ENCODE data around the gene TICAM2.
A peak's percentile ranks its signal among the peaks of the same experiment; 100 is the strongest.

The TICAM2 gene

GRCh38 chr5:115558388-115558956, 43.8 kb downstream of the TICAM2 start:
- Histone ChIP-seq H3K27me3 (replicated peaks in 2 of 5; ENCODE audit: control insufficient read depth in 4 of 5, insufficient read depth in 5 of 5, low read length in 4 of 5) (no peaks in the 10 kb centered on the region), H3K27ac (ENCODE audit: insufficient read depth in 1 of 2, low read depth in 1 of 2, low read length in 2 of 2, poor library complexity in 1 of 2, severe bottlenecking in 2 of 2) (no peak overlapping the region), H3K4me3 (ENCODE audit: control insufficient read depth in 1 of 7, extremely low read depth in 1 of 7, insufficient read depth in 4 of 7, low read depth in 2 of 7, low read length in 6 of 7) (no peak overlapping the region), H3K9me3 (ENCODE audit: control extremely low read depth in 1 of 5, control insufficient read depth in 4 of 5, insufficient read depth in 2 of 5, low read depth in 1 of 5, low read length in 4 of 5) (peaks cover 0 to 3% (median 0%) of the 10 kb centered on the region in 5 experiments), H3K4me1 (ENCODE audit: control extremely low read depth in 1 of 4, control insufficient read depth in 4 of 4, insufficient read depth in 4 of 4, low read length in 3 of 4) (peaks cover 0 to 13% (median 3%) of the 10 kb centered on the region in 4 experiments), H3K36me3 (ENCODE audit: control insufficient read depth in 4 of 4, insufficient read depth in 4 of 4, low read length in 3 of 4) (no peaks in the 10 kb centered on the region)
- DNase-seq, result no peak
- WGBS (ENCODE audit: insufficient coverage), result 100% methylated on average over 2 of the region's 4 CpGs
- ChIA-PET CTCF (no interaction called here), POLR2A (no interaction called here)

DNA sequence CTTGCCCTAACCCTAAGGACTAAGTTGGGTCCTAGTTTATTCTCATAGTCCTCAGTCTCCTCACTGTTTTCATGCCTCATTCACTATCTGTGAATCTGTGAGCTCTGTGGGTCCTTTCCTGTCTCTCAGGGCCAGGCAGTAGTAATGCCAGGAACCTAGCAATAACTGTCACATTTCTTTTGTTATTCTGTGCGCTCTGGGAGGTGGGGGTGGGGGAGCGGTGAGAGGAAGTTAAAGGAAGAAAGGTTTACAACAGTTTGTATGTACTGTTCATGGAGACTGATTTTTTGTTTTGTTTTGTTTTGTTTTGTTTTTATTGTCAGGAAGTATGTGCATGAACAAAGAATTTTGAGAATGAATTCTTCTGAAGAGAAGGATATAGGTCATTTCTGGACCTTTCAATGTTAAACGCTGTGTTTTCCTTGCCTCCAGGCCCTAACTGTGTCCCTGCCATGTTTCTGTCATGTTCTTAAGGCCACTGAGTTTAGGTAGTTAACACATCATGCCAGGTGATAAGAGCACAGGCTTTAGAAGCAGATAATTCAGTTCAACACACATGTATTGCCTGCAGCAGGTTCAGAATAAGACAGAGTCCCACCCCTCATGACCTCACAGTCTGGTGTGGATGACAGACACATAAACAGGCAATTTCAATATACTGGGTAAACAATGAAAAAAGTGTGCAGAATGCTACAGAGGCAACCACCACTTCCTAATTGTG, 44.5 kb downstream of the TICAM2 start:
- CTCF ChIA-PET, result no interaction called here
- DNase-seq, result peak in 2 of 3 donors; percentile 37 to 58
- H3K27ac ChIP-seq (ENCODE audit: insufficient read depth in 1 of 2, low read depth in 1 of 2, low read length in 2 of 2, poor library complexity in 1 of 2, severe bottlenecking in 2 of 2), result peak overlapping the region in 1 of 2 experiments; percentile 45
- peaks cover 0 to under 1% (median 0%) of the 10 kb centered on the region in 5 experiments for H3K9me3 ChIP-seq (ENCODE audit: control extremely low read depth in 1 of 5, control insufficient read depth in 4 of 5, insufficient read depth in 2 of 5, low read depth in 1 of 5, low read length in 4 of 5)
- H3K36me3 ChIP-seq (ENCODE audit: control insufficient read depth in 4 of 4, insufficient read depth in 4 of 4, low read length in 3 of 4), result no peaks in the 10 kb centered on the region
- no peak overlapping the region for H3K4me3 ChIP-seq (ENCODE audit: control insufficient read depth in 1 of 7, extremely low read depth in 1 of 7, insufficient read depth in 4 of 7, low read depth in 2 of 7, low read length in 6 of 7)
- POLR2A ChIA-PET, result no interaction called here
- WGBS (ENCODE audit: insufficient coverage), result 52% methylated on average over 2 of the region's 3 CpGs
- no peaks in the 10 kb centered on the region for H3K27me3 ChIP-seq (replicated peaks in 2 of 5; ENCODE audit: control insufficient read depth in 4 of 5, insufficient read depth in 5 of 5, low read length in 4 of 5)
- H3K4me1 ChIP-seq (ENCODE audit: control extremely low read depth in 1 of 4, control insufficient read depth in 4 of 4, insufficient read depth in 4 of 4, low read length in 3 of 4), result peaks cover 0 to 13% (median 3%) of the 10 kb centered on the region in 4 experiments

- POLR2A ChIA-PET, result no interaction called here
- no peaks in the 10 kb centered on the region for H3K36me3 ChIP-seq (ENCODE audit: control insufficient read depth in 4 of 4, insufficient read depth in 4 of 4, low read length in 3 of 4)
- H3K4me1 ChIP-seq (ENCODE audit: control extremely low read depth in 1 of 4, control insufficient read depth in 4 of 4, insufficient read depth in 4 of 4, low read length in 3 of 4), result peaks cover 0 to 13% (median 3%) of the 10 kb centered on the region in 4 experiments
- no peak overlapping the region for H3K27ac ChIP-seq (ENCODE audit: insufficient read depth in 1 of 2, low read depth in 1 of 2, low read length in 2 of 2, poor library complexity in 1 of 2, severe bottlenecking in 2 of 2)
- H3K27me3 ChIP-seq (replicated peaks in 2 of 5; ENCODE audit: control insufficient read depth in 4 of 5, insufficient read depth in 5 of 5, low read length in 4 of 5), result no peaks in the 10 kb centered on the region
- H3K4me3 ChIP-seq (ENCODE audit: control insufficient read depth in 1 of 7, extremely low read depth in 1 of 7, insufficient read depth in 4 of 7, low read depth in 2 of 7, low read length in 6 of 7), result no peak overlapping the region
- 92% methylated on average over 2 of the region's 2 CpGs for WGBS (ENCODE audit: insufficient coverage)
- DNase-seq, result no peak
- no peaks in the 10 kb centered on the region for H3K9me3 ChIP-seq (ENCODE audit: control extremely low read depth in 1 of 5, control insufficient read depth in 4 of 5, insufficient read depth in 2 of 5, low read depth in 1 of 5, low read length in 4 of 5)
- CTCF ChIA-PET, result no interaction called here
Observed at GRCh38 chr5:115556276-115556675, 46.0 kb downstream of the TICAM2 start.

DNA sequence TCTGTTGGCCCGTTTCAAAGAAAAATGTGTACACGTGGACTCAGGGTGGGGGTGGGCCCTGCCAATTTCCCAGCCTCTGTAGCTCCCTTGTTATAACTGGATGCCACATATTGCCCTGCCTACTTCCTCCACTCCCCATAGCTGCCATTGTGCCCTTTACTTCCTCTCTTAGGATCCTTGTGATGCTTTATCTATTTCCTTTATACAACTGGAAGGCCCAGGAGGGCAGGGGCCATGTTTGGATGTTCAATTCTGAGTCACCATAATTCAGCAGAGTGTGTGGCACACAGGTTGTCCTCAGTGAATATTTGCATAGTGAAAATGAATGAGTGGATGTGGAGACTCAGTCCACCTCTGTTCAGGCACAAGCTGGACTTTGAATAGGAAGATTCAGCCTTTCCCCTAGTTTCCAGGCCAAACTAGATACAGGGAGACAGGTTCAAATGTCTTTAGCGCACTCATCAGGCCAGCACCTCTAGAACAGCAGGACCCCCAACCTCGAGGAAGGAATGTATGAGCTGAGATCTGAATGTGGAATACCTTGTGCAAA, 47.1 kb downstream of the TICAM2 start:
- Histone ChIP-seq H3K27me3 (replicated peaks in 2 of 5; ENCODE audit: control insufficient read depth in 4 of 5, insufficient read depth in 5 of 5, low read length in 4 of 5) (no peaks in the 10 kb centered on the region), H3K4me3 (ENCODE audit: control insufficient read depth in 1 of 7, extremely low read depth in 1 of 7, insufficient read depth in 4 of 7, low read depth in 2 of 7, low read length in 6 of 7) (no peak overlapping the region), H3K27ac (ENCODE audit: insufficient read depth in 1 of 2, low read depth in 1 of 2, low read length in 2 of 2, poor library complexity in 1 of 2, severe bottlenecking in 2 of 2) (no peak overlapping the region), H3K36me3 (ENCODE audit: control insufficient read depth in 4 of 4, insufficient read depth in 4 of 4, low read length in 3 of 4) (no peaks in the 10 kb centered on the region), H3K9me3 (ENCODE audit: control extremely low read depth in 1 of 5, control insufficient read depth in 4 of 5, insufficient read depth in 2 of 5, low read depth in 1 of 5, low read length in 4 of 5) (no peaks in the 10 kb centered on the region), H3K4me1 (ENCODE audit: control extremely low read depth in 1 of 4, control insufficient read depth in 4 of 4, insufficient read depth in 4 of 4, low read length in 3 of 4) (peaks cover 0 to 13% (median 3%) of the 10 kb centered on the region in 4 experiments)
- WGBS (ENCODE audit: insufficient coverage), result 96% methylated on average over 3 of the region's 4 CpGs
- ChIA-PET POLR2A (no interaction called here), CTCF (interaction anchor here (0.7 to 1.9 kb wide), 4 partner anchors 11 to 21 kb away, joined by 3 to 5 read pairs (median 4); no protein-coding TSS in a partner anchor)
- DNase-seq, result no peak

DNA sequence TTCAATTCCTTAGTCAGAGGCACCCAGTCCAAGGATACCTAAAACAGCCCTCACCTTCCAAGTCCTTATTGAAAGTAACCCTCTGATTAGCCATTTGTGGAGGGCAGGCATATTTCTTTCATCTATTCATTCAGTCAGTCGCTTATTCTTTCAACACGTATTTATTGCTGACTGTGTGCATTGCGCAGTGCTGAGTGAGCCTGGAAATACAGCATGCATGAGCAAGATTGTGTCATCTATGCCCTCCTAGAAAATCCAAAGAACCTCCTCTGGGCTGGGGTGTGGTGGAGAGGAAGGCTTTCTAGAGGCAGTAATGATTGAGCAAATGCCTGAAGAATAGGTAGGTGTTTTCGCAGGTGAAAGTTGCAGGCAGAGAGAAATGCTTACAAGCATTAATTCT, 49.2 kb downstream of the TICAM2 start:
- WGBS (ENCODE audit: insufficient coverage), result 100% methylated on average over 3 of the region's 4 CpGs
- no peaks in the 10 kb centered on the region for H3K36me3 ChIP-seq (ENCODE audit: control insufficient read depth in 4 of 4, insufficient read depth in 4 of 4, low read length in 3 of 4)
- H3K4me1 ChIP-seq (ENCODE audit: control extremely low read depth in 1 of 4, control insufficient read depth in 4 of 4, insufficient read depth in 4 of 4, low read length in 3 of 4), result peaks cover 0 to 11% (median 2%) of the 10 kb centered on the region in 4 experiments
- H3K4me3 ChIP-seq (ENCODE audit: control insufficient read depth in 1 of 7, extremely low read depth in 1 of 7, insufficient read depth in 4 of 7, low read depth in 2 of 7, low read length in 6 of 7), result no peak overlapping the region
- H3K27ac ChIP-seq (ENCODE audit: insufficient read depth in 1 of 2, low read depth in 1 of 2, low read length in 2 of 2, poor library complexity in 1 of 2, severe bottlenecking in 2 of 2), result no peak overlapping the region
- POLR2A ChIA-PET, result no interaction called here
- no peaks in the 10 kb centered on the region for H3K27me3 ChIP-seq (replicated peaks in 2 of 5; ENCODE audit: control insufficient read depth in 4 of 5, insufficient read depth in 5 of 5, low read length in 4 of 5)
- CTCF ChIA-PET, result interaction anchor here (1.2 kb wide), 1 partner anchor 21 kb away, joined by 4 read pairs; no protein-coding TSS in a partner anchor
- DNase-seq, result no peak
- H3K9me3 ChIP-seq (ENCODE audit: control extremely low read depth in 1 of 5, control insufficient read depth in 4 of 5, insufficient read depth in 2 of 5, low read depth in 1 of 5, low read length in 4 of 5), result no peaks in the 10 kb centered on the region

- no peaks in the 10 kb centered on the region for H3K36me3 ChIP-seq (ENCODE audit: control insufficient read depth in 4 of 4, insufficient read depth in 4 of 4, low read length in 3 of 4)
- no peaks in the 10 kb centered on the region for H3K4me1 ChIP-seq (ENCODE audit: control extremely low read depth in 1 of 4, control insufficient read depth in 4 of 4, insufficient read depth in 4 of 4, low read length in 3 of 4)
- no peak overlapping the region for H3K4me3 ChIP-seq (ENCODE audit: control insufficient read depth in 1 of 7, extremely low read depth in 1 of 7, insufficient read depth in 4 of 7, low read depth in 2 of 7, low read length in 6 of 7)
- WGBS (ENCODE audit: insufficient coverage), result 94% methylated on average over 2 of the region's 4 CpGs
- POLR2A ChIA-PET, result no interaction called here
- no peak for DNase-seq
- no peaks in the 10 kb centered on the region for H3K27me3 ChIP-seq (replicated peaks in 2 of 5; ENCODE audit: control insufficient read depth in 4 of 5, insufficient read depth in 5 of 5, low read length in 4 of 5)
- H3K9me3 ChIP-seq (ENCODE audit: control extremely low read depth in 1 of 5, control insufficient read depth in 4 of 5, insufficient read depth in 2 of 5, low read depth in 1 of 5, low read length in 4 of 5), result peaks cover 0 to 3% (median 0%) of the 10 kb centered on the region in 5 experiments
- no peak overlapping the region for H3K27ac ChIP-seq (ENCODE audit: insufficient read depth in 1 of 2, low read depth in 1 of 2, low read length in 2 of 2, poor library complexity in 1 of 2, severe bottlenecking in 2 of 2)
- CTCF ChIA-PET, result interaction anchor here (2.0 kb wide), 1 partner anchor 15 kb away, joined by 7 read pairs; no protein-coding TSS in a partner anchor
Observed at GRCh38 chr5:115551415-115551814, 50.9 kb downstream of the TICAM2 start.

DNA sequence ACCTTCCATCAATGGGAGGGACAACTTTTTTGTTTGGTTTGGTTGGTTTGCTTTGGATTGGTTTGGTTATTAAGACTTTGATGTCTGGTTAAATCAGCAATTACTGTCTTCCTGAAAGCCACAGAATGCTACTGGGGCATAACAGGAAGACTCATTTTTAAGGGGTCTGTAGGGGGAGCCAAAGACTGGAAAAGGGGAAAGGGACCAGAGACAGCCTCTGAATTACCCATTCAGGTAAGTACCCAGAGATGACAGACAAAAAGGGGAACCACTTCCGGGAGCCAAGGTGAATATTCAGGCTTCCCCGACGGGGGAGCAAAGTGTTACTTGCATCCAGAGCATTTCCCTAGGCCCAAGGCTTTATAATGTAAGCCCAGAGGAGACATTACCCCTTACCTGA, 53.1 kb downstream of the TICAM2 start:
- Histone ChIP-seq H3K36me3 (ENCODE audit: control insufficient read depth in 4 of 4, insufficient read depth in 4 of 4, low read length in 3 of 4) (no peaks in the 10 kb centered on the region), H3K4me1 (ENCODE audit: control extremely low read depth in 1 of 4, control insufficient read depth in 4 of 4, insufficient read depth in 4 of 4, low read length in 3 of 4) (peaks cover 0 to 3% (median 0%) of the 10 kb centered on the region in 4 experiments), H3K4me3 (ENCODE audit: control insufficient read depth in 1 of 7, extremely low read depth in 1 of 7, insufficient read depth in 4 of 7, low read depth in 2 of 7, low read length in 6 of 7) (no peak overlapping the region), H3K27ac (ENCODE audit: insufficient read depth in 1 of 2, low read depth in 1 of 2, low read length in 2 of 2, poor library complexity in 1 of 2, severe bottlenecking in 2 of 2) (no peak overlapping the region), H3K27me3 (replicated peaks in 2 of 5; ENCODE audit: control insufficient read depth in 4 of 5, insufficient read depth in 5 of 5, low read length in 4 of 5) (no peaks in the 10 kb centered on the region), H3K9me3 (ENCODE audit: control extremely low read depth in 1 of 5, control insufficient read depth in 4 of 5, insufficient read depth in 2 of 5, low read depth in 1 of 5, low read length in 4 of 5) (peaks cover 0 to 12% (median 3%) of the 10 kb centered on the region in 5 experiments)
- peak; percentile 28 to 41 (median 33) for DNase-seq
- POLR2A ChIA-PET, result no interaction called here
- CTCF ChIA-PET, result no interaction called here
- WGBS (ENCODE audit: insufficient coverage), result no CpG with 5 or more reads among the region's 3 CpGs

All from common myeloid progenitor, CD34-positive (primary cell).